OCI-LY7 (cell line): Measurements from ENCODE around the gene ECHDC1. TPM values are rescaled to one million over a fixed set of nuclear protein-coding genes. Genes with fewer than 3 reads are reported as not detected.

Experiments used
- BruUV-seq: library from RNA; stranded (reverse); fragments of 400-500 nt; replicated peaks from 2 replicates; lab custom pipeline; 2021; lab: Mats Ljungman, UMichigan
- CTCF ChIA-PET: fragments of 300-600 bp; sonication (Branson Sonifier 250); formaldehyde crosslinking; loops from one replicate; lab custom pipeline; 2022; ENCODE audit warnings: antibody characterized with exemption; ENCODE audit not compliant: unreplicated experiment; lab: Charles Lee
- POLR2A ChIA-PET: fragments of 300-600 bp; sonication (Branson Sonifier 250); formaldehyde crosslinking; loops from one replicate; lab custom pipeline; 2022; ENCODE audit warnings: antibody characterized with exemption; lab: Charles Lee
- DNase-seq: peaks from one replicate; pipeline ENCODE4 v3.0.0-alpha.2; 2015; ENCODE audit warnings: low spot score
- H2AFZ ChIP-seq: fragments of 200-600 bp; sonication (generic), shearing (Covaris generic); 2 replicates; pipeline ENCODE4 v1.6.1; 2014; ENCODE audit warnings: mild to moderate bottlenecking, antibody characterized with exemption, low read length, moderate library complexity
- H3K27ac ChIP-seq: fragments of 200-600 bp; sonication (generic); 2 replicates; pipeline ENCODE4 v1.5.1; 2014; ENCODE audit warnings: mixed run types, low read depth, mild to moderate bottlenecking, moderate library complexity, low read length, inconsistent platforms; ENCODE audit not compliant: poor library complexity, severe bottlenecking
- H3K36me3 ChIP-seq: fragments of 200-600 bp; sonication (generic); 2 replicates; pipeline ENCODE4 v1.6.1; 2014; ENCODE audit warnings: mild to moderate bottlenecking, antibody characterized with exemption, low read length, moderate library complexity, mixed read lengths; ENCODE audit not compliant: insufficient read depth
- H3K4me1 ChIP-seq: fragments of 200-600 bp; sonication (generic); 2 replicates; pipeline ENCODE4 v1.5.1; 2014; ENCODE audit warnings: mild to moderate bottlenecking, low read length; ENCODE audit not compliant: insufficient read depth, poor library complexity, severe bottlenecking
- H3K4me2 ChIP-seq: fragments of 200-600 bp; sonication (generic); 2 replicates; pipeline ENCODE4 v1.6.1; 2014; ENCODE audit warnings: mild to moderate bottlenecking, low read length
- H3K4me3 ChIP-seq: fragments of 200-600 bp; sonication (generic); 2 replicates; pipeline ENCODE4 v1.5.1; 2014; ENCODE audit warnings: mild to moderate bottlenecking, low read depth, low read length; ENCODE audit not compliant: poor library complexity, severe bottlenecking
- H3K79me2 ChIP-seq: fragments of 200-600 bp; sonication (generic); 2 replicates; pipeline ENCODE4 v1.6.1; 2016; ENCODE audit warnings: low read depth, mild to moderate bottlenecking, low read length, moderate library complexity, mixed read lengths; ENCODE audit not compliant: insufficient read depth
- H3K9me2 ChIP-seq: fragments of 200-600 bp; sonication (generic); 2 replicates; pipeline ENCODE4 v1.6.1; 2016; ENCODE audit warnings: mild to moderate bottlenecking, low read length, mixed read lengths; ENCODE audit not compliant: insufficient read depth
- H3K9me3 ChIP-seq: fragments of 200-600 bp; sonication (generic); 2 replicates; pipeline ENCODE4 v1.6.1; 2014; ENCODE audit warnings: mild to moderate bottlenecking, mixed run types, low read length, mixed read lengths
- H4K20me1 ChIP-seq: fragments of 200-600 bp; sonication (generic); 2 replicates; pipeline ENCODE4 v1.6.1; 2014; ENCODE audit warnings: mild to moderate bottlenecking, antibody characterized with exemption, low read length, moderate library complexity, mixed read lengths; ENCODE audit not compliant: insufficient read depth
- CTCF ChIP-seq: fragments of 200-600 bp; sonication (generic); conservative IDR thresholded peaks from 2 replicates; pipeline ENCODE4 v1.5.1; 2014; ENCODE audit warnings: mild to moderate bottlenecking, antibody characterized with exemption, low read length, moderate library complexity, mixed read lengths
- EZH2phosphoT487 ChIP-seq: fragments of 200-600 bp; sonication (generic); IDR thresholded peaks from 2 replicates; pipeline ENCODE4 v1.6.1; 2018; ENCODE audit warnings: low read depth, borderline replicate concordance, mild to moderate bottlenecking, mixed run types, antibody characterized with exemption, low read length, moderate library complexity, mixed read lengths
- intact Hi-C: fragments of 100-400 bp; cut with micrococcal nuclease; formaldehyde crosslinking; loops from one replicate; pipeline ENCODE4 v1.10.0; 2022; ENCODE audit not compliant: unreplicated experiment
- total RNA-seq, 2 experiments: library from RNA; depleted of rRNA in 1 of 2; stranded (reverse); fragments of >200 nt in 1 of 2; shearing (Covaris generic) in 1 of 2; gene quantifications; 2 replicates each; pipeline ENCODE4 v1.2.3, GENCODE V29; 2014 to 2022

Gene ECHDC1
- total RNA-seq, 2 experiments from 2014 or later: 18.6 to 41.9 TPM

GRCh38 chr6:127367023-127367375 lies 23.6 kb upstream of the ECHDC1 start:
- BruUV-seq: no TSS peak
- Histone ChIP-seq H3K4me1 (no peaks in the 10 kb centered on the region), H4K20me1 (no peaks in the 10 kb centered on the region), H3K36me3 (no peaks in the 10 kb centered on the region), H3K4me2 (no peak overlapping the region), H3K79me2 (no peaks in the 10 kb centered on the region), H3K9me3 (no peaks in the 10 kb centered on the region), H3K9me2 (no peaks in the 10 kb centered on the region), H3K4me3 (no peak overlapping the region), H2AFZ (no peak overlapping the region), H3K27ac (no peak overlapping the region)
- no peak for TF ChIP-seq EZH2phosphoT487
- TF ChIP-seq CTCF: no peak
- ChIA-PET POLR2A (interaction anchor here (0.8 kb wide), 1 partner anchor 8 kb away, joined by 3 read pairs; no protein-coding TSS in a partner anchor), CTCF (no interaction called here)
- DNase-seq: no peak
- intact Hi-C loops: no loop called here

GRCh38 chr6:127366282-127367022 lies 23.0 kb upstream of the ECHDC1 start:
- BruUV-seq: no TSS peak

More at GRCh38 chr6:127366282-127367022, 23.0 kb upstream of the ECHDC1 start:
- ChIA-PET CTCF (interaction anchor here (0.5 kb wide), 1 partner anchor 113 kb away, joined by 3 read pairs; no protein-coding TSS in a partner anchor), POLR2A (interaction anchor here (0.8 kb wide), 1 partner anchor 8 kb away, joined by 3 read pairs; no protein-coding TSS in a partner anchor)
- DNase-seq: no peak
- no peak for TF ChIP-seq CTCF
- TF ChIP-seq EZH2phosphoT487: no peak
- intact Hi-C loops: no loop called here
- H3K4me2 ChIP-seq: no peak overlapping the region
- no peaks in the 10 kb centered on the region for H3K79me2 ChIP-seq
- H3K4me1 ChIP-seq: no peaks in the 10 kb centered on the region
- no peak overlapping the region for H3K27ac ChIP-seq
- H2AFZ ChIP-seq: no peak overlapping the region
- H3K9me2 ChIP-seq: no peaks in the 10 kb centered on the region
- no peaks in the 10 kb centered on the region for H3K36me3 ChIP-seq
- H3K4me3 ChIP-seq: no peak overlapping the region
- no peaks in the 10 kb centered on the region for H3K9me3 ChIP-seq
- no peaks in the 10 kb centered on the region for H4K20me1 ChIP-seq
